GM23338 (cell line): ENCODE data around the gene CD59.

Experiments used
- CREB1 ChIP-seq: fragments of 250-450 bp; sonication (Bioruptor Pico); IDR thresholded peaks from 2 replicates; pipeline ENCODE4 v1.5.0; 2020; ENCODE audit warnings: low read depth, mild to moderate bottlenecking, moderate library complexity
- CTCF ChIP-seq, 2 experiments: fragments of 200-600 bp in 1 of 2; sonication (generic) in 1 of 2; conservative IDR thresholded peaks; 2 replicates each; pipeline versions ENCODE4 v1.5.1 to v1.6.1; 2016 to 2017; ENCODE audit warnings: antibody characterized with exemption in 2 of 2, low read depth in 2 of 2, mild to moderate bottlenecking in 2 of 2, moderate library complexity in 1 of 2
- ETS1 ChIP-seq: IDR thresholded peaks from 2 replicates; pipeline ENCODE4 v1.6.1; 2016; ENCODE audit warnings: antibody characterized with exemption
- EZH2 ChIP-seq: fragments of 200-600 bp; sonication (generic); IDR thresholded peaks from one replicate; pipeline ENCODE4 v1.8.0; 2017; ENCODE audit warnings: antibody characterized with exemption, mild to moderate bottlenecking, low read depth; ENCODE audit not compliant: unreplicated experiment
- EZH2phosphoT487 ChIP-seq: fragments of 200-600 bp; sonication (generic); IDR thresholded peaks from one replicate; pipeline ENCODE4 v1.8.1; 2018; ENCODE audit warnings: antibody characterized with exemption; ENCODE audit not compliant: unreplicated experiment
- POLR2AphosphoS5 ChIP-seq: IDR thresholded peaks from 2 replicates; pipeline ENCODE4 v1.6.1; 2016; ENCODE audit warnings: antibody characterized with exemption, low read depth
- REST ChIP-seq: IDR thresholded peaks from one replicate; pipeline ENCODE4 v1.6.1; 2018; ENCODE audit warnings: antibody characterized with exemption; ENCODE audit not compliant: unreplicated experiment
- ZNF114 ChIP-seq: fragments of 250-450 bp; sonication (Bioruptor Pico); IDR thresholded peaks from 2 replicates; pipeline ENCODE4 v1.5.0; 2020; ENCODE audit warnings: mild to moderate bottlenecking, moderate library complexity
- ZNF331 ChIP-seq: fragments of 250-450 bp; sonication (Bioruptor Pico); IDR thresholded peaks from 2 replicates; pipeline ENCODE4 v1.5.0; 2020; ENCODE audit warnings: low read depth, mild to moderate bottlenecking, moderate library complexity

- TF ChIP-seq CREB1 (CRISPR knock-in tag) (no peak), CTCF (conservative IDR thresholded peaks at IDR 0.05; ENCODE audit: low read depth in 2 of 2) (no peak), ETS1 (no peak), EZH2 (no peak), POLR2AphosphoS5 (no peak), EZH2phosphoT487 (no peak), REST (no peak), ZNF114 (CRISPR knock-in tag) (no peak), ZNF331 (CRISPR knock-in tag) (no peak)
Measured at GRCh38 chr11:33725496-33725895, 10.7 kb downstream of the CD59 start.
